Large intestine (tissue), 3 donors: ENCODE results near the gene NDUFS8. TPM values are rescaled to one million over a fixed set of nuclear protein-coding genes. Genes with fewer than 3 reads are reported as not detected.

Experiments used
- DNase-seq, 2 donors: peaks; one replicate each; pipeline versions ENCODE4 v3.0.0 to v3.0.0-alpha.2; 2013
- H3K27ac ChIP-seq: one replicate; pipeline ENCODE4 v1.5.1; 2013; ENCODE audit warnings: low read length
- H3K27me3 ChIP-seq: 2 replicates; pipeline ENCODE4 v1.6.1; 2013; ENCODE audit warnings: low read length; ENCODE audit not compliant: control insufficient read depth, insufficient read depth
- H3K36me3 ChIP-seq: 2 replicates; pipeline ENCODE4 v1.6.1; 2013; ENCODE audit warnings: low read length; ENCODE audit not compliant: control insufficient read depth, insufficient read depth
- H3K4me1 ChIP-seq: one replicate; pipeline ENCODE4 v1.6.1; 2013; ENCODE audit warnings: low read length; ENCODE audit not compliant: control insufficient read depth, insufficient read depth
- H3K4me3 ChIP-seq: one replicate; pipeline ENCODE4 v1.5.1; 2013; ENCODE audit warnings: low read length
- H3K9me3 ChIP-seq: one replicate; pipeline ENCODE4 v1.6.1; 2013; ENCODE audit warnings: mild to moderate bottlenecking, low read depth, low read length, moderate library complexity; ENCODE audit not compliant: control insufficient read depth
- WGBS: methylation state at CpG from one replicate; pipeline ENCODE4 v1.1.5; 2013; ENCODE audit warnings: low lambda C conversion rate; ENCODE audit not compliant: insufficient coverage; 5-methylcytosine and 5-hydroxymethylcytosine counted together
- polyA plus RNA-seq: library from polyadenylated mRNA; unstranded; fragments of 120-200 nt; gene quantifications from one replicate; pipeline ENCODE4 v1.2.1, GENCODE V29; 2013

NDUFS8 gene
- polyA plus RNA-seq, 1 donor: 83.7 TPM

GRCh38 chr11:68026391-68027105 is 3.9 kb upstream of the NDUFS8 start:
- H3K27ac ChIP-seq: no peak overlapping the region
- no peak for DNase-seq
- no peaks in the 10 kb centered on the region for H3K27me3 ChIP-seq
- peaks cover 8% of the 10 kb centered on the region for H3K4me1 ChIP-seq
- no CpG with 5 or more reads among the region's 18 CpGs for WGBS
- no peaks in the 10 kb centered on the region for H3K9me3 ChIP-seq
- no peak overlapping the region for H3K4me3 ChIP-seq
- H3K36me3 ChIP-seq: peaks cover 9% of the 10 kb centered on the region

- Histone ChIP-seq H3K27ac (no peak overlapping the region), H3K9me3 (no peaks in the 10 kb centered on the region), H3K4me1 (peaks cover 13% of the 10 kb centered on the region), H3K36me3 (peaks cover 11% of the 10 kb centered on the region), H3K4me3 (no peak overlapping the region), H3K27me3 (no peaks in the 10 kb centered on the region)
- WGBS: no CpG with 5 or more reads among the region's 21 CpGs
- no peak for DNase-seq
Observed at GRCh38 chr11:68027667-68028066, 2.8 kb upstream of the NDUFS8 start.

DNA sequence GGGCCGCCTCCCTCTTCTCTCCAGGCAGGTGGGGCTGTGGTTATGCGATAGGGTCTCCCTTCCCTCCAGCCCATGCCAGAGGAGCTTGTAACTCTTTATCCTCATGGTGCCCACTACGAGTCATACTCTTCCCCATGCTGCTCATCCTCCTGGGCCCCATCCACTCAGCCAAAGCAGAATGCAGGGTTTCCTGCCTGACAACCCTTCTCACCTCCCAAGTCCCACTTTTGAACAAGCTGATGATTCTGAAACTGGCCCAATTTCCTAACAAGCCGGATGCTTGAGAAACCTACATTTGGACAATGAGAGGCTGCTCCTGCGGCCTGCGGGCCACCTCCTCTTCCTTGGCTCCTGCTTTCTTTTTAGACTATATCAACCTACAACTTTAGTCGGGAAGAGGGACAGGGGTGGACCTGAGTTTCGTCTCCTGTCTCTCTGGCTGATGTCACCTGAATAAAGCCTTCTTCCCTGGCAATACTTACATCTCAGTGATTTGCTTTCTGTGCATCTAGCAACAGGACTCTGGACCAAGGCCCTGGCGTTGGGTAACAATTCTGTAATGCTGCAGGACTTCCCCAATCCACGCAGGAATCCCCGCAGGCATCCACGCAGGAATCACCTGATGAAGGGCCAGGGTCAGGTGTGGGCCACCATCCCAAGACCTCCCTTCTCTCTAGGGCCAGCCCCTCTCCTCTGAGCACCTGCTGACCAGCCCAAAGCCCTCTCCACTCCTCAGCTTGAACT is 1.5 kb upstream of the NDUFS8 start:
- H3K9me3 ChIP-seq: no peaks in the 10 kb centered on the region
- H3K4me3 ChIP-seq: no peak overlapping the region
- WGBS: no CpG with 5 or more reads among the region's 12 CpGs
- H3K4me1 ChIP-seq: peaks cover 13% of the 10 kb centered on the region
- peaks cover 24% of the 10 kb centered on the region for H3K36me3 ChIP-seq
- no peaks in the 10 kb centered on the region for H3K27me3 ChIP-seq
- no peak overlapping the region for H3K27ac ChIP-seq
- DNase-seq: no peak

DNA sequence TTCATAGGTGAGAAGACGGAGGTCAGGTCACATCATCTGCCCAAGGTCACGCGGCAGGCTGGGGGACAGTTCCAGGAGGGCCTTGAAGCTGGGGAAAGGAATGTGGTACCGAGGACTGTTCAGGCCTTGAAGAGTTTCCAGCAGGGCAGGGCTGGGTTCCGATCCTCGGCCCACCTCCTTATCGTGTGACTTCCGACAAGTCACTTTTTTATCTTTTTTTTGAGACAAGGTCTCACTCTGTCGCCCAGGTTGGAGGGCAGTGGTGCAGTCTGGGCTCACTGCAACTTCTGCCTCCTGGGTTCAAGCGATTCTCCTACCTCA is 623 bp downstream of the NDUFS8 start:
- Histone ChIP-seq H3K27me3 (no peaks in the 10 kb centered on the region), H3K36me3 (peaks cover 24% of the 10 kb centered on the region), H3K27ac (peak overlapping the region; percentile 63), H3K4me3 (peak overlapping the region; percentile 70), H3K9me3 (no peaks in the 10 kb centered on the region), H3K4me1 (peaks cover 13% of the 10 kb centered on the region)
- DNase-seq: no peak
- WGBS: 0% methylated on average over 2 of the region's 10 CpGs

DNA sequence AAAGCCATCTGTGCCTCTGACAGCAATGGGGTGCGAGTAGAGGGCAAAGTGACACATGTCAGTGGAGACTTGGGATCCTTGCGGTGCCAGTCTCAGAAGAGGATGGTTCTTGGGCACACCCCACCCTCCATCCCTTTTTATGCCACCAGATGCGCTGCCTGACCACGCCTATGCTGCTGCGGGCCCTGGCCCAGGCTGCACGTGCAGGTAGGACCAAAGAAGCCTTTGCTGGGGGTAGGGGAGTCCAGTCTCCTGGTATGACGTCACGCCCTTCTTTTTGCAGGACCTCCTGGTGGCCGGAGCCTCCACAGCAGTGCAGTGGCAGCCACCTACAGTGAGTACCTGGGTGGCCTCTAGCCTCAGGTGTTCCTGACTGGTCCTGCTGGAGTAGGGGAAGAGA is 1.5 kb downstream of the NDUFS8 start:
- peaks cover 13% of the 10 kb centered on the region for H3K4me1 ChIP-seq
- peaks cover 32% of the 10 kb centered on the region for H3K36me3 ChIP-seq
- DNase-seq: no peak
- H3K4me3 ChIP-seq: no peak overlapping the region
- no CpG with 5 or more reads among the region's 9 CpGs for WGBS
- H3K27me3 ChIP-seq: no peaks in the 10 kb centered on the region
- H3K27ac ChIP-seq: no peak overlapping the region
- H3K9me3 ChIP-seq: no peaks in the 10 kb centered on the region

- H3K4me3 ChIP-seq: no peak overlapping the region
- H3K9me3 ChIP-seq: no peaks in the 10 kb centered on the region
- no peak overlapping the region for H3K27ac ChIP-seq
- DNase-seq: no peak
- H3K4me1 ChIP-seq: peaks cover 20% of the 10 kb centered on the region
- peaks cover 32% of the 10 kb centered on the region for H3K36me3 ChIP-seq
- no CpG with 5 or more reads among the region's 29 CpGs for WGBS
- H3K27me3 ChIP-seq: no peaks in the 10 kb centered on the region
Observed at GRCh38 chr11:68032997-68033707, 2.7 kb downstream of the NDUFS8 start.

DNA sequence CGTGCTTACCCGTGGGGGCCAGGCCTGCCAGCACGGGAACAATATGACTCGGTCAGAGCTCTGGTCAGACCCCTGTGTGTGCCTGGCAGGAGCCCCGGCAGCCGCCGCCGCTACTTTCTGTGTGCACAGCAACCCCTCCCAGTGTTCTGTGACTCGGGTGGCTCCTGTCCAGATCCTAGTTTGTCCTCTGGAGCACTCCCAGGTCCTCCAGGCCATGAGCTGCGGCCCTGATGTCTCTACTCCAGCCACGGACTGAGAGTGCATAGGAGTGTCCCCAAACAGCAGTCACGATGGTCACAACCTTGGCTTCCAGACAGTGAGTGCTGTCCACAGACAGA is 3.2 kb downstream of the NDUFS8 start:
- peaks cover 32% of the 10 kb centered on the region for H3K36me3 ChIP-seq
- no peaks in the 10 kb centered on the region for H3K27me3 ChIP-seq
- no peak overlapping the region for H3K27ac ChIP-seq
- H3K4me1 ChIP-seq: peaks cover 25% of the 10 kb centered on the region
- no peak overlapping the region for H3K4me3 ChIP-seq
- H3K9me3 ChIP-seq: no peaks in the 10 kb centered on the region
- no peak for DNase-seq
- no CpG with 5 or more reads among the region's 12 CpGs for WGBS

- H3K27me3 ChIP-seq: no peaks in the 10 kb centered on the region
- WGBS: no CpG with 5 or more reads among the region's 13 CpGs
- no peaks in the 10 kb centered on the region for H3K9me3 ChIP-seq
- H3K4me3 ChIP-seq: no peak overlapping the region
- peaks cover 32% of the 10 kb centered on the region for H3K36me3 ChIP-seq
- no peak for DNase-seq
- no peak overlapping the region for H3K27ac ChIP-seq
- peaks cover 33% of the 10 kb centered on the region for H3K4me1 ChIP-seq
Observed at GRCh38 chr11:68035266-68035876, 4.9 kb downstream of the NDUFS8 start.

- Histone ChIP-seq H3K4me1 (peaks cover 35% of the 10 kb centered on the region), H3K36me3 (peaks cover 32% of the 10 kb centered on the region), H3K27ac (no peak overlapping the region), H3K4me3 (no peak overlapping the region), H3K9me3 (no peaks in the 10 kb centered on the region), H3K27me3 (no peaks in the 10 kb centered on the region)
- no CpG with 5 or more reads among the region's 27 CpGs for WGBS
- no peak for DNase-seq
Observed at GRCh38 chr11:68036141-68036716, 5.7 kb downstream of the NDUFS8 start.

DNA sequence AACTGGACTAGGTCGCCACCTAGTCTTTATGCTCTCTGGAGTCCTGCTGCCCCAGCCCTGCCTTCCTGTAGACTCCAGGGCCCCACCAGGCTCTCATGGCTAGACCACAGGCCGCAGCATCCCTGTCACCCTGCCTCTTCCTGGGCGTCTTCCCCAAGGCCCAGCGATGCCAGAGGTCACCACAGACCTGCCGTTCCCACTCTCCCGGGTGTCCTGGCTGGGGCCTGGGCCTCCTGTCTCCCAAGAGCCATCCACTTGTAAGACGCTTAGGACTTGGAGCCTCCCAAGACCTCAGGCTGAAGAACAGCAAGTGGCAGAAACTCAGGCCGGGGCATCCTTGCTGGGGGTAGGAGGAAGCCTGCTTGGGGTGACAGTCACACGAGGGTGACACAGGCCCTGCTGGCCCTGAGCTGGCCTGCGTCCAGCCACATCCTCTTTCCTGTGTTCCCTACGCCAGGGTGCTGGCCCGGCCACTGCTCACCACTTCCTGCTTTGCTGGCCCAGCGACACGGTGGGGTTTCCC is 6.3 kb downstream of the NDUFS8 start:
- DNase-seq: peak in 1 of 2 donors; percentile 28
- H3K4me3 ChIP-seq: no peak overlapping the region
- H3K9me3 ChIP-seq: no peaks in the 10 kb centered on the region
- no peak overlapping the region for H3K27ac ChIP-seq
- H3K4me1 ChIP-seq: peaks cover 30% of the 10 kb centered on the region
- H3K27me3 ChIP-seq: no peaks in the 10 kb centered on the region
- WGBS: no CpG with 5 or more reads among the region's 14 CpGs
- peaks cover 35% of the 10 kb centered on the region for H3K36me3 ChIP-seq
